Vagina (tissue), 2 donors: ENCODE results near the gene PTBP1.

Experiments
- POLR2A ChIP-seq, 2 donors: fragments of 450-650 bp; IDR thresholded peaks; one replicate each; pipeline ENCODE4 v1.6.1; 2017; ENCODE audit warnings: antibody characterized with exemption in 2 of 2, mild to moderate bottlenecking in 2 of 2, moderate library complexity in 2 of 2
- POLR2AphosphoS5 ChIP-seq, 2 donors: sonication (generic); formaldehyde crosslinking; IDR thresholded peaks; one replicate each; pipeline ENCODE4 v1.9.0; 2017; ENCODE audit warnings: antibody characterized with exemption in 2 of 2, mild to moderate bottlenecking in 2 of 2, low read depth in 1 of 2; ENCODE audit not compliant: insufficient read depth in 1 of 2
- TF ChIP-seq, protein P1 (sequence below), 3 experiments: fragments of 450-650 bp in 2 of 3; fragments of 200-600 bp in 1 of 3; sonication (generic) in 1 of 3; IDR thresholded peaks; one replicate each; pipeline ENCODE4 v1.5.1; 2017 to 2019; ENCODE audit warnings: antibody characterized with exemption in 3 of 3, mild to moderate bottlenecking in 2 of 3, moderate library complexity in 2 of 3

DNA sequence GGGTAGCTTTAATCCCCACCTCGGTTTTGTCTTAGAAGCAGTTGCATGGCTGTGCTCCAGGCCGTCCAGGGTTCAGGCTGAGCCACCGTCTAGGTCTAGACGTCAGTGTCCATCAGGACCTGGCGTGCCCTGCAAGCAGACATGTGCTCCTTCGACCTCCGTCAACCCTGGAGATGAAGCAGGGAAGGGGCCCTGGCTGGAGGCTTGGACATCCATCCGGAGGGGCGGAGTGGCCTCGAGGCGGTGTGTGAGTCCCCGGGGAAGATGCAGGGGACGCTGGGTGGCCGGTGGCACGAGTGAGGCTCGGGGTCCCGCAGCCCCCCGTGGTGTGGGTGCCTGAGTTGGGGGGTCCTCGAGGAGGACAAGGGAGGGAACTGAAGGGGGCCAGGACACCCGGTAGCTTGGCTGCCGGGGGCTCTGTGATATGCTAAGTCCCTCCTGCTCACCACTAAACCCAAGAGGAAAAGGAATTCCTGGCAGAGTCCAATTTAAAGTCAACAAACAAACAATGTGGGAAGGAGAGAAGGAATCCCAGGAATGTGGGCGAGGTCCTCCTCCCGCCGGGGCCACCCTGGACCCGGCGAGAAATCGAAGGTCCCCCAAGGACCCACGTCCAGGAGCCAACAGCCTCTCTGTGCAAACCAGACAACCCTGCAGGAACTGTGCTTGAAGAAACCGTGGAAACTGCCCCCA lies 14.9 kb upstream of the PTBP1 start:
- TF ChIP-seq, protein P1, sequence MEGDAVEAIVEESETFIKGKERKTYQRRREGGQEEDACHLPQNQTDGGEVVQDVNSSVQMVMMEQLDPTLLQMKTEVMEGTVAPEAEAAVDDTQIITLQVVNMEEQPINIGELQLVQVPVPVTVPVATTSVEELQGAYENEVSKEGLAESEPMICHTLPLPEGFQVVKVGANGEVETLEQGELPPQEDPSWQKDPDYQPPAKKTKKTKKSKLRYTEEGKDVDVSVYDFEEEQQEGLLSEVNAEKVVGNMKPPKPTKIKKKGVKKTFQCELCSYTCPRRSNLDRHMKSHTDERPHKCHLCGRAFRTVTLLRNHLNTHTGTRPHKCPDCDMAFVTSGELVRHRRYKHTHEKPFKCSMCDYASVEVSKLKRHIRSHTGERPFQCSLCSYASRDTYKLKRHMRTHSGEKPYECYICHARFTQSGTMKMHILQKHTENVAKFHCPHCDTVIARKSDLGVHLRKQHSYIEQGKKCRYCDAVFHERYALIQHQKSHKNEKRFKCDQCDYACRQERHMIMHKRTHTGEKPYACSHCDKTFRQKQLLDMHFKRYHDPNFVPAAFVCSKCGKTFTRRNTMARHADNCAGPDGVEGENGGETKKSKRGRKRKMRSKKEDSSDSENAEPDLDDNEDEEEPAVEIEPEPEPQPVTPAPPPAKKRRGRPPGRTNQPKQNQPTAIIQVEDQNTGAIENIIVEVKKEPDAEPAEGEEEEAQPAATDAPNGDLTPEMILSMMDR (IDR thresholded peaks at IDR 0.05) = no peak
- TF ChIP-seq POLR2AphosphoS5 (IDR thresholded peaks at IDR 0.05; ENCODE audit: insufficient read depth in 1 of 2, low read depth in 1 of 2) (no peak), POLR2A (IDR thresholded peaks at IDR 0.05) (no peak)
